ENCODE results near the gene DNTTIP2.

DNA sequence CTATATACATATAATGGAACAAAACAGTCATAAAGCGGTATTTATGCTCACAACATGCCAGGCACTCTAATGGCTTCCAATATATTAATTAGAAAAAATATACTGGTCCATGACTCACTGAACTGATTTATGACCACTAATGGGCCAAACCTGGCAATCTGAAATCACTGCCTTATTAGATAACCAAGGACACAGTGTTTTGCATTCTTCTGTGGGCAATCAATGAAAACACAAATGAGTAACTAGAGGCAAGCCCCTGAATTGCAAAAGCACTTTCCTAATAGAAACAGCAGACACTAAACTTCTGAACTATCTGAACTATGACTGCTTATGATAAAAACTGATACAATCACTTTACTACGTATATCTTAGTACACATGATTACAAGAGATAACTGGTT is 26.7 kb upstream of the DNTTIP2 start:
- TF ChIP-seq, protein P1, sequence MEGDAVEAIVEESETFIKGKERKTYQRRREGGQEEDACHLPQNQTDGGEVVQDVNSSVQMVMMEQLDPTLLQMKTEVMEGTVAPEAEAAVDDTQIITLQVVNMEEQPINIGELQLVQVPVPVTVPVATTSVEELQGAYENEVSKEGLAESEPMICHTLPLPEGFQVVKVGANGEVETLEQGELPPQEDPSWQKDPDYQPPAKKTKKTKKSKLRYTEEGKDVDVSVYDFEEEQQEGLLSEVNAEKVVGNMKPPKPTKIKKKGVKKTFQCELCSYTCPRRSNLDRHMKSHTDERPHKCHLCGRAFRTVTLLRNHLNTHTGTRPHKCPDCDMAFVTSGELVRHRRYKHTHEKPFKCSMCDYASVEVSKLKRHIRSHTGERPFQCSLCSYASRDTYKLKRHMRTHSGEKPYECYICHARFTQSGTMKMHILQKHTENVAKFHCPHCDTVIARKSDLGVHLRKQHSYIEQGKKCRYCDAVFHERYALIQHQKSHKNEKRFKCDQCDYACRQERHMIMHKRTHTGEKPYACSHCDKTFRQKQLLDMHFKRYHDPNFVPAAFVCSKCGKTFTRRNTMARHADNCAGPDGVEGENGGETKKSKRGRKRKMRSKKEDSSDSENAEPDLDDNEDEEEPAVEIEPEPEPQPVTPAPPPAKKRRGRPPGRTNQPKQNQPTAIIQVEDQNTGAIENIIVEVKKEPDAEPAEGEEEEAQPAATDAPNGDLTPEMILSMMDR (IDR thresholded peaks at IDR 0.05 in 2 of 3, conservative IDR thresholded peaks at IDR 0.05 in 1 of 3; ENCODE audit: insufficient read depth in 2 of 3, low read depth in 1 of 3, low read length in 3 of 3) = no peak
- no peak for TF ChIP-seq EZH2 (IDR thresholded peaks at IDR 0.05; ENCODE audit: borderline replicate concordance, low read depth, low read length)
- TF ChIP-seq HDAC2 (IDR thresholded peaks at IDR 0.05) = no peak
- no peak for TF ChIP-seq POLR2A (conservative IDR thresholded peaks at IDR 0.05)
- no peak for TF ChIP-seq POLR2AphosphoS5 (IDR thresholded peaks at IDR 0.05; ENCODE audit: control insufficient read depth, insufficient read depth, low read depth, low read length)
- TF ChIP-seq RBM15 (IDR thresholded peaks at IDR 0.05; ENCODE audit: insufficient read depth, low read length) = no peak
- no peak for TF ChIP-seq MXI1 (IDR thresholded peaks at IDR 0.05; ENCODE audit: low read depth, low read length)
- TF ChIP-seq BRCA1 (IDR thresholded peaks at IDR 0.05) = no peak
- no peak for TF ChIP-seq BRCA1 (CRISPR knock-in tag; IDR thresholded peaks at IDR 0.05)

Measured in K562 (cell line).